Ishikawa (cell line): ENCODE results near the gene LONP2.

Source experiments
- CEBPB ChIP-seq: IDR thresholded peaks from 2 replicates; pipeline ENCODE4 v1.6.1; 2012
- CREB1 ChIP-seq: IDR thresholded peaks from 2 replicates; pipeline ENCODE4 v1.6.1; 2012; ENCODE audit warnings: low read depth
- EGR1 ChIP-seq: IDR thresholded peaks from 2 replicates; pipeline ENCODE4 v1.6.1; 2012
- EP300 ChIP-seq: IDR thresholded peaks from 2 replicates; pipeline ENCODE4 v1.6.1; 2012; ENCODE audit warnings: borderline replicate concordance
- FOXM1 ChIP-seq: IDR thresholded peaks from 2 replicates; pipeline ENCODE4 v1.6.1; 2012; ENCODE audit warnings: low read depth, borderline replicate concordance
- MAX ChIP-seq: IDR thresholded peaks from 2 replicates; pipeline ENCODE4 v1.6.1; 2012
- NFIC ChIP-seq: IDR thresholded peaks from 2 replicates; pipeline ENCODE4 v1.6.1; 2012
- RAD21 ChIP-seq: IDR thresholded peaks from 2 replicates; pipeline ENCODE4 v1.6.1; 2012; ENCODE audit warnings: low read depth
- REST ChIP-seq: IDR thresholded peaks from 2 replicates; pipeline ENCODE4 v1.6.1; 2012; ENCODE audit warnings: low read depth, mild to moderate bottlenecking
- TAF1 ChIP-seq: IDR thresholded peaks from 2 replicates; pipeline ENCODE4 v1.6.1; 2012; ENCODE audit warnings: low read depth, mild to moderate bottlenecking
- TCF12 ChIP-seq: IDR thresholded peaks from 2 replicates; pipeline ENCODE4 v1.6.1; 2012; ENCODE audit warnings: low read depth
- TEAD4 ChIP-seq: IDR thresholded peaks from 2 replicates; pipeline ENCODE4 v1.6.1; 2012
- USF1 ChIP-seq: IDR thresholded peaks from 2 replicates; pipeline ENCODE4 v1.6.1; 2012
- YY1 ChIP-seq: IDR thresholded peaks from 2 replicates; pipeline ENCODE4 v1.6.1; 2012; ENCODE audit warnings: low read depth
- ZBTB7A ChIP-seq: IDR thresholded peaks from 2 replicates; pipeline ENCODE4 v1.6.1; 2012; ENCODE audit warnings: low read depth

Gene LONP2

GRCh38 chr16:48382131-48382530, 138.0 kb downstream of the LONP2 start:
- no peak for TF ChIP-seq CREB1
- TF ChIP-seq RAD21 = no peak
- no peak for TF ChIP-seq FOXM1
- no peak for TF ChIP-seq REST
- no peak for TF ChIP-seq MAX
- TF ChIP-seq TCF12 = no peak
- no peak for TF ChIP-seq EGR1
- TF ChIP-seq TEAD4 = no peak
- TF ChIP-seq EP300 = no peak
- no peak for TF ChIP-seq ZBTB7A
- no peak for TF ChIP-seq NFIC
- no peak for TF ChIP-seq CEBPB
- no peak for TF ChIP-seq TAF1
- TF ChIP-seq USF1 = no peak
- TF ChIP-seq YY1 = no peak

GRCh38 chr16:48383009-48383876, 139.1 kb downstream of the LONP2 start:
- no peak for TF ChIP-seq NFIC
- TF ChIP-seq USF1 = no peak
- TF ChIP-seq ZBTB7A = no peak
- no peak for TF ChIP-seq REST
- no peak for TF ChIP-seq MAX
- TF ChIP-seq TAF1 = no peak
- TF ChIP-seq TEAD4 = no peak
- no peak for TF ChIP-seq TCF12
- TF ChIP-seq YY1 = no peak
- TF ChIP-seq RAD21 = no peak
- no peak for TF ChIP-seq FOXM1
- no peak for TF ChIP-seq CREB1
- TF ChIP-seq EP300 = no peak
- no peak for TF ChIP-seq EGR1
- no peak for TF ChIP-seq CEBPB

GRCh38 chr16:48383877-48384519, 139.9 kb downstream of the LONP2 start:
- TF ChIP-seq CREB1 (no peak), TEAD4 (no peak), TCF12 (no peak)

GRCh38 chr16:48384520-48385252, 140.6 kb downstream of the LONP2 start:
- TF ChIP-seq ZBTB7A (peak; percentile 83; the same call in 1 of the 2 replicates), RAD21 (no peak), NFIC (no peak), YY1 (peak; percentile 68), TCF12 (no peak), EP300 (no peak), MAX (no peak), TAF1 (0 out of 2 replicates have a peak, but pooled peaks have one; percentile 11), USF1 (peak; percentile 37; the same call in 1 of the 2 replicates)
